ENCODE measurements around the gene SPINK8.

DNA sequence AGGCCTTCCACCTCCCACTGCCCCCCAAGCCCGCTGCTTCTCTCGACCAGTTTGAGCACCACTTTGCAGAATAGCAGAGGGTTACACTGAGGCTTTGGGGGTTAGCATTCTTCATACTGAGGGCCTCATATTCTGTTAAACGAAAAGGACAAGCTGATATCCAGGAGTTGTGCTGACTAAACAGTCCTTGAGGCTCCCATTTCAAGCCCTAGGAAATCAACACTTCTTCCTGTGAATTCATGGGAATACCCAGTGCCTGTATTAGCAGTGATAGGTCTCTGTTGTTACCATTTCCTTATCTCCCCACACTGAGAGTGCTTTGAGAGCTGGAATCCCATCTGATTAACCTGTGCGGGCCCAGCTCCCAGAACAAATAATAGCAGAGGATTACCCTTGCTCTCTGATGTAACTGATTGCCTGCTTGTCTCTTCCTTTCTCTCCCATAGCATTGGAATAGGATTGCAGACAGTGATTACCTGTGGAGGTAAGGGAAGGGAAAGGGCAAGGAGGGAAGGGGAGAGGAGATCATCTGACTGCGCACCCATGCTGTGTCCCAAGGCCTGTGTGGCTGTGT, 39.5 kb upstream of the SPINK8 start:
- TF ChIP-seq YY1 (IDR thresholded peaks at IDR 0.05; ENCODE audit: insufficient read depth, insufficient read length) (no peak), ZNF274 (IDR thresholded peaks at IDR 0.05; ENCODE audit: low read depth, low read length) (no peak), SUZ12 (IDR thresholded peaks at IDR 0.05; ENCODE audit: extremely low read depth, insufficient read depth, insufficient read length) (no peak)

Data from NT2/D1 (cell line).